ENCODE data around the gene MGAT4A.

MGAT4A gene

GRCh38 chr2:98703738-98704137 is 27.2 kb downstream of the MGAT4A start:
- Histone ChIP-seq H2BK5ac (ENCODE audit: low read length) (no peak overlapping the region), H3K18ac (ENCODE audit: low read length) (no peak overlapping the region), H2AFZ (ENCODE audit: low read length) (no peak overlapping the region), H3K79me1 (ENCODE audit: low read depth, low read length) (no peaks in the 10 kb centered on the region), H4K91ac (ENCODE audit: low read depth, low read length, poor library complexity) (no peak overlapping the region), H3K23ac (ENCODE audit: low read depth, low read length, poor library complexity) (no peak overlapping the region), H3K4me2 (ENCODE audit: insufficient read depth, low read length, poor library complexity, severe bottlenecking) (no peak overlapping the region), H3K27ac (replicated peaks; ENCODE audit: low read length) (no peak overlapping the region), H2BK15ac (ENCODE audit: low read length) (no peak overlapping the region), H3K4me3 (ENCODE audit: low read length in 2 of 2) (peak overlapping the region in 1 of 2 donors; percentile 28), H3K14ac (ENCODE audit: low read length) (no peak overlapping the region), H2BK120ac (ENCODE audit: low read depth, low read length) (no peak overlapping the region), H3K27me3 (ENCODE audit: control insufficient read depth in 3 of 3, insufficient read depth in 3 of 3, low read depth in 1 of 3, low read length in 3 of 3) (no peaks in the 10 kb centered on the region), H2BK12ac (ENCODE audit: low read length) (no peak overlapping the region), H3K9ac (ENCODE audit: low read depth, low read length, poor library complexity) (no peak overlapping the region), H4K8ac (ENCODE audit: low read depth, low read length) (no peak overlapping the region), H2AK5ac (ENCODE audit: low read depth, low read length) (no peak overlapping the region), H3K4ac (ENCODE audit: low read length) (no peak overlapping the region), H3K4me1 (ENCODE audit: control insufficient read depth in 2 of 2, insufficient read depth in 1 of 2, low read depth in 1 of 2, low read length in 2 of 2) (no peaks in the 10 kb centered on the region), H3K9me3 (replicated peaks in 1 of 2; ENCODE audit: control insufficient read depth in 2 of 2, insufficient read depth in 1 of 2, low read depth in 1 of 2, low read length in 2 of 2) (no peaks in the 10 kb centered on the region), H3K36me3 (replicated peaks in 1 of 2; ENCODE audit: control insufficient read depth in 2 of 2, insufficient read depth in 2 of 2, low read length in 2 of 2) (no peaks in the 10 kb centered on the region)
- DNase-seq (ENCODE audit: low spot score) = no peak
- WGBS, 2 donors (ENCODE audit: extremely low coverage in 2 of 2, insufficient read length in 2 of 2, insufficient replicate concordance in 1 of 2) = no CpG with 5 or more reads among the region's 5 CpGs

DNA sequence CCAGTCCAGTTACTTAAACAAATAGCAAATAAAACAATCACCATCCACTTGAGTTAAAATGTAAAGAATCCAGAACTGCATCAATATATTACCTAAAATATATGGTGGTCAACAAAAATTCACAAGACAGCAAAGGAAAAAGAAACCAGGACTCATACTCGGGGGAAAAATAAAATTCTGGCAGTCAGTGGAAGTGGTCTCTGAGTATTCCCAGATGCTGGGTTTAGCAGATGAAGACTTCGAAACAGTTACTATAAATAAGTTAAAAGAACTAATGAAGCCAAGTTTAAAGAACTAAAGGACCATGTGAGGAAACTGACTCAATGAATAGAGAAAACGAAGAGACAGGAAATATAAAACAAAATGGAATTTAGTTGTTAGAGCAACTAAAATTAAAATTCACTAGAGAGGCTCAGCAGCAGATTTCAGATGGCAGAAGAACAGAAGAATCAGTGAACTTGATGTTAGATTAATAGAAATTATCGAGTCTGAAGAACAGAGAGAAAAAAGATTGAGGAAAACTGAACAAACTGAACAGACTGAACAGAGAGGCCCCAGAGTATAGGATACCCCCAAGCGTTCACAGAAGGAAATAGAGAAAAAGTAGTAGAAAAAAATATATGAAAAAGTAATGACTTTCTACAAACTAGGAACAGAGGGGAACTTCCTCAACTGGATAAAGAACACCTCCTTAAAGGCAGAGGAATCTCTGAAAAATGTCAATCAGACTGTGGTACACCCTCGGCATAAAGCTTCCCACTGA is 27.9 kb downstream of the MGAT4A start:
- H3K4me2 ChIP-seq (ENCODE audit: insufficient read depth, low read length, poor library complexity, severe bottlenecking) = no peak overlapping the region
- H3K9me3 ChIP-seq (replicated peaks in 1 of 2; ENCODE audit: control insufficient read depth in 2 of 2, insufficient read depth in 1 of 2, low read depth in 1 of 2, low read length in 2 of 2) = no peaks in the 10 kb centered on the region
- H2AK5ac ChIP-seq (ENCODE audit: low read depth, low read length) = no peak overlapping the region
- H3K27me3 ChIP-seq (ENCODE audit: control insufficient read depth in 3 of 3, insufficient read depth in 3 of 3, low read depth in 1 of 3, low read length in 3 of 3) = no peaks in the 10 kb centered on the region
- H3K79me1 ChIP-seq (ENCODE audit: low read depth, low read length) = no peaks in the 10 kb centered on the region
- H2BK15ac ChIP-seq (ENCODE audit: low read length) = no peak overlapping the region
- no peak overlapping the region for H3K9ac ChIP-seq (ENCODE audit: low read depth, low read length, poor library complexity)
- no peak overlapping the region for H2BK12ac ChIP-seq (ENCODE audit: low read length)
- WGBS, 2 donors (ENCODE audit: extremely low coverage in 2 of 2, insufficient read length in 2 of 2, insufficient replicate concordance in 1 of 2) = no CpG with 5 or more reads among the region's 6 CpGs
- DNase-seq (ENCODE audit: low spot score) = no peak
- H3K23ac ChIP-seq (ENCODE audit: low read depth, low read length, poor library complexity) = no peak overlapping the region
- no peak overlapping the region for H2BK120ac ChIP-seq (ENCODE audit: low read depth, low read length)
- H3K18ac ChIP-seq (ENCODE audit: low read length) = no peak overlapping the region
- no peak overlapping the region for H2AFZ ChIP-seq (ENCODE audit: low read length)
- H3K4ac ChIP-seq (ENCODE audit: low read length) = no peak overlapping the region
- no peak overlapping the region for H4K8ac ChIP-seq (ENCODE audit: low read depth, low read length)
- H4K91ac ChIP-seq (ENCODE audit: low read depth, low read length, poor library complexity) = no peak overlapping the region
- no peak overlapping the region for H3K27ac ChIP-seq (replicated peaks; ENCODE audit: low read length)
- no peak overlapping the region for H2BK5ac ChIP-seq (ENCODE audit: low read length)
- H3K36me3 ChIP-seq (replicated peaks in 1 of 2; ENCODE audit: control insufficient read depth in 2 of 2, insufficient read depth in 2 of 2, low read length in 2 of 2) = no peaks in the 10 kb centered on the region
- no peak overlapping the region for H3K4me3 ChIP-seq (ENCODE audit: low read length in 2 of 2)
- no peak overlapping the region for H3K14ac ChIP-seq (ENCODE audit: low read length)
- H3K4me1 ChIP-seq (ENCODE audit: control insufficient read depth in 2 of 2, insufficient read depth in 1 of 2, low read depth in 1 of 2, low read length in 2 of 2) = no peaks in the 10 kb centered on the region

DNA sequence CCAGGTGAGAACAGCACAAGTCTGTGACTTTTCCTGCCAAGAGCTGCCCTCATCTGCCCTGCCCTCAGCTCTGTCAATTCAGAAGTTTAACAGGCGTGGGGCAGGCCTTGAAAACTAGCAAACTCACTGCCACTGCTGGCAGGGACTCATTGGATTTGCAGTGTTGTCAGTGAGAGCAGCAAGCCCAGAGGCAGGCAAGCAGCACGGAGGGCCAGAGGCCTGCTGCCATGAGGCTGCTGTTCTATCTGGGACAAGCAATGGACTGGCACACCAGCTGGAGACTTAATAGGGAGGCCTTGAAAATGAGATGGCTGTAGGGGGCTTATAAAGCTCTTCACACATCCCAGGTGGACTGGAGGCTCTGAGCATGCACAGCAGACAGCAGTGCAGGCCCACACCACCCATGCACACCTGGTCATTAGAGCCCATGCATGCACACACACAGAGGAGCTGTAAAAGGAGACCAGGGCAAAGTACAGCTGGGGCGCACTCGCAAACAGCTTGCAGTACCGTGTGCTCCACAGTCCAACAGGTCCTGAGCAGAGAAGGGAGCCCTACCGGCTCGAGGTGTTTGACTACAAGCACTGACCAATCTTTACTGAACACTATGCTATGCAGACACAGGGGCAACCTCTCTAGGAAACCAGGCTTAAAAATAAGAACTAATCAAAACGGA is 28.7 kb downstream of the MGAT4A start:
- Histone ChIP-seq H3K9ac (ENCODE audit: low read depth, low read length, poor library complexity) (no peak overlapping the region), H3K27me3 (ENCODE audit: control insufficient read depth in 3 of 3, insufficient read depth in 3 of 3, low read depth in 1 of 3, low read length in 3 of 3) (no peaks in the 10 kb centered on the region), H3K4ac (ENCODE audit: low read length) (no peak overlapping the region), H3K18ac (ENCODE audit: low read length) (no peak overlapping the region), H2AFZ (ENCODE audit: low read length) (no peak overlapping the region), H4K91ac (ENCODE audit: low read depth, low read length, poor library complexity) (no peak overlapping the region), H2AK5ac (ENCODE audit: low read depth, low read length) (no peak overlapping the region), H2BK15ac (ENCODE audit: low read length) (no peak overlapping the region), H3K23ac (ENCODE audit: low read depth, low read length, poor library complexity) (no peak overlapping the region), H2BK12ac (ENCODE audit: low read length) (no peak overlapping the region), H3K36me3 (replicated peaks in 1 of 2; ENCODE audit: control insufficient read depth in 2 of 2, insufficient read depth in 2 of 2, low read length in 2 of 2) (no peaks in the 10 kb centered on the region), H3K14ac (ENCODE audit: low read length) (no peak overlapping the region), H3K79me1 (ENCODE audit: low read depth, low read length) (no peaks in the 10 kb centered on the region), H3K4me3 (ENCODE audit: low read length in 2 of 2) (no peak overlapping the region), H3K9me3 (replicated peaks in 1 of 2; ENCODE audit: control insufficient read depth in 2 of 2, insufficient read depth in 1 of 2, low read depth in 1 of 2, low read length in 2 of 2) (no peaks in the 10 kb centered on the region), H3K27ac (replicated peaks; ENCODE audit: low read length) (no peak overlapping the region), H2BK120ac (ENCODE audit: low read depth, low read length) (no peak overlapping the region), H3K4me2 (ENCODE audit: insufficient read depth, low read length, poor library complexity, severe bottlenecking) (no peak overlapping the region), H2BK5ac (ENCODE audit: low read length) (no peak overlapping the region), H3K4me1 (ENCODE audit: control insufficient read depth in 2 of 2, insufficient read depth in 1 of 2, low read depth in 1 of 2, low read length in 2 of 2) (no peaks in the 10 kb centered on the region), H4K8ac (ENCODE audit: low read depth, low read length) (no peak overlapping the region)
- no CpG with 5 or more reads among the region's 8 CpGs for WGBS, 2 donors (ENCODE audit: extremely low coverage in 2 of 2, insufficient read length in 2 of 2, insufficient replicate concordance in 1 of 2)
- no peak for DNase-seq (ENCODE audit: low spot score)

- H3K4me2 ChIP-seq (ENCODE audit: insufficient read depth, low read length, poor library complexity, severe bottlenecking) = no peak overlapping the region
- no peak overlapping the region for H2AFZ ChIP-seq (ENCODE audit: low read length)
- H3K23ac ChIP-seq (ENCODE audit: low read depth, low read length, poor library complexity) = no peak overlapping the region
- H2AK5ac ChIP-seq (ENCODE audit: low read depth, low read length) = no peak overlapping the region
- H2BK120ac ChIP-seq (ENCODE audit: low read depth, low read length) = no peak overlapping the region
- H3K4ac ChIP-seq (ENCODE audit: low read length) = no peak overlapping the region
- H2BK15ac ChIP-seq (ENCODE audit: low read length) = no peak overlapping the region
- no peaks in the 10 kb centered on the region for H3K9me3 ChIP-seq (replicated peaks in 1 of 2; ENCODE audit: control insufficient read depth in 2 of 2, insufficient read depth in 1 of 2, low read depth in 1 of 2, low read length in 2 of 2)
- H3K4me1 ChIP-seq (ENCODE audit: control insufficient read depth in 2 of 2, insufficient read depth in 1 of 2, low read depth in 1 of 2, low read length in 2 of 2) = no peaks in the 10 kb centered on the region
- no peak overlapping the region for H4K8ac ChIP-seq (ENCODE audit: low read depth, low read length)
- no peak overlapping the region for H2BK12ac ChIP-seq (ENCODE audit: low read length)
- no peak overlapping the region for H2BK5ac ChIP-seq (ENCODE audit: low read length)
- no peak overlapping the region for H4K91ac ChIP-seq (ENCODE audit: low read depth, low read length, poor library complexity)
- WGBS, 2 donors (ENCODE audit: extremely low coverage in 2 of 2, insufficient read length in 2 of 2, insufficient replicate concordance in 1 of 2) = no CpG with 5 or more reads among the region's 1 CpG
- H3K4me3 ChIP-seq (ENCODE audit: low read length in 2 of 2) = no peak overlapping the region
- H3K27me3 ChIP-seq (ENCODE audit: control insufficient read depth in 3 of 3, insufficient read depth in 3 of 3, low read depth in 1 of 3, low read length in 3 of 3) = no peaks in the 10 kb centered on the region
- no peak overlapping the region for H3K14ac ChIP-seq (ENCODE audit: low read length)
- no peak for DNase-seq (ENCODE audit: low spot score)
- H3K27ac ChIP-seq (replicated peaks; ENCODE audit: low read length) = no peak overlapping the region
- H3K9ac ChIP-seq (ENCODE audit: low read depth, low read length, poor library complexity) = no peak overlapping the region
- H3K18ac ChIP-seq (ENCODE audit: low read length) = no peak overlapping the region
- H3K79me1 ChIP-seq (ENCODE audit: low read depth, low read length) = no peaks in the 10 kb centered on the region
- H3K36me3 ChIP-seq (replicated peaks in 1 of 2; ENCODE audit: control insufficient read depth in 2 of 2, insufficient read depth in 2 of 2, low read length in 2 of 2) = no peaks in the 10 kb centered on the region
Measured at GRCh38 chr2:98701230-98701629, 29.7 kb downstream of the MGAT4A start.

Measured in neuronal stem cell (in vitro differentiated cells).